SK-MEL-5 (cell line): Measurements from ENCODE around the gene ATOH7. TPM values are rescaled to one million over a fixed set of nuclear protein-coding genes. Genes with fewer than 3 reads are reported as not detected.
A peak's percentile ranks its signal among the peaks of the same experiment; 100 is the strongest.
"Not testable (repeated sequence)": the region's sequence is repeated elsewhere in the genome, so short reads cannot be mapped to it uniquely, and the experiment has no call there.

ENCODE experiments used
- DNase-seq: peaks from one replicate; pipeline ENCODE4 v3.0.0-alpha.2; 2016; ENCODE audit warnings: low read depth, low spot score
- in situ Hi-C: cut with HindIII; loops from 2 replicates; pipeline ENCODE4 v1.10.0; 2016; ENCODE audit warnings: low sequenced_read_pairs, high pct_unique_total_duplicates, low pct_unique_long_range_greater_than_20kb
- polyA plus RNA-seq, 2 experiments: library from polyadenylated mRNA; depleted of rRNA; stranded (reverse); fragments of >200 nt; gene quantifications; 2 replicates each; pipeline ENCODE4 v1.2.3, GENCODE V29; 2015
- total RNA-seq: library from RNA; depleted of rRNA; stranded (reverse); fragments of >200 nt; shearing (Covaris generic); gene quantifications from 2 replicates; pipeline ENCODE4 v1.2.3, GENCODE V29; 2014; rRNA removed

The ATOH7 gene
- total RNA-seq = 0.11 and 0.13 TPM in 2 replicates
- not detected in 2 replicates for polyA plus RNA-seq (2015; cell fraction: cytosol; rRNA removed)
- polyA plus RNA-seq (2015; cell fraction: nucleus; rRNA removed) = not detected in 2 replicates

- in situ Hi-C loops = no loop called here
- DNase-seq = no peak
Measured at GRCh38 chr10:68231817-68232251, at the start of gene ATOH7. Gene ATOH7, minus strand, starts transcription at chr10:68232113. Its CDS starts 436 bp downstream, at chr10:68231677.

- DNase-seq = no peak
- in situ Hi-C loops = no loop called here
Measured at GRCh38 chr10:68280758-68281157, 48.8 kb upstream of the ATOH7 start.

- in situ Hi-C loops, DNase-seq: not testable (repeated sequence)
Measured at GRCh38 chr10:68278906-68279753, 47.2 kb upstream of the ATOH7 start.

- in situ Hi-C loops, DNase-seq: not testable (repeated sequence)
Measured at GRCh38 chr10:68277814-68278213, 45.9 kb upstream of the ATOH7 start.

- in situ Hi-C loops = no loop called here
- DNase-seq = no peak
Measured at GRCh38 chr10:68276224-68276623, 44.3 kb upstream of the ATOH7 start.

- in situ Hi-C loops = no loop called here
- no peak for DNase-seq
Measured at GRCh38 chr10:68275600-68276126, 43.8 kb upstream of the ATOH7 start.

- in situ Hi-C loops = no loop called here
- no peak for DNase-seq
Measured at GRCh38 chr10:68272833-68273232, 40.9 kb upstream of the ATOH7 start.

GRCh38 chr10:68271196-68271882 lies 39.4 kb upstream of the ATOH7 start:
- in situ Hi-C loops = no loop called here
- no peak for DNase-seq

GRCh38 chr10:68269562-68270290 lies 37.8 kb upstream of the ATOH7 start:
- no peak for DNase-seq
- in situ Hi-C loops = no loop called here

- peak; percentile 91 for DNase-seq
- in situ Hi-C loops = no loop called here
Measured at GRCh38 chr10:68261132-68261856, 29.4 kb upstream of the ATOH7 start.

- no peak for DNase-seq
- in situ Hi-C loops = no loop called here
Measured at GRCh38 chr10:68253346-68253745, 21.4 kb upstream of the ATOH7 start.

- in situ Hi-C loops = no loop called here
- DNase-seq = no peak
Measured at GRCh38 chr10:68251625-68252495, 19.9 kb upstream of the ATOH7 start.

GRCh38 chr10:68251151-68251550 lies 19.2 kb upstream of the ATOH7 start:
- in situ Hi-C loops = no loop called here
- DNase-seq = no peak

- in situ Hi-C loops = no loop called here
- no peak for DNase-seq
Measured at GRCh38 chr10:68249297-68249696, 17.4 kb upstream of the ATOH7 start.

- in situ Hi-C loops = no loop called here
- no peak for DNase-seq
Measured at GRCh38 chr10:68247931-68248330, 16.0 kb upstream of the ATOH7 start.

GRCh38 chr10:68246397-68246796 lies 14.5 kb upstream of the ATOH7 start:
- in situ Hi-C loops, DNase-seq: not testable (repeated sequence)
